Thyroid gland (tissue), 4 donors: ENCODE measurements around the gene FBXO31. TPM values are rescaled to one million over a fixed set of nuclear protein-coding genes. Genes with fewer than 3 reads are reported as not detected.

Experiments
- DNase-seq, 2 donors: peaks; one replicate each; pipeline ENCODE4 v3.0.0-alpha.2; 2019
- H3K27ac ChIP-seq, 3 donors: fragments of 200-600 bp; sonication (generic); 1 replicate in 2 of 3; 2 replicates in 1 of 3; pipeline ENCODE4 v1.5.1; 2016 to 2019; ENCODE audit warnings: mild to moderate bottlenecking in 1 of 3, moderate library complexity in 1 of 3
- H3K27me3 ChIP-seq: fragments of 200-600 bp; sonication (generic); one replicate; pipeline ENCODE4 v1.5.1; 2019
- H3K36me3 ChIP-seq, 2 donors: fragments of 200-600 bp; sonication (generic); one replicate each; pipeline ENCODE4 v1.5.1; 2016 to 2019
- H3K4me1 ChIP-seq, 2 donors: fragments of 200-600 bp; sonication (generic); one replicate each; pipeline ENCODE4 v1.5.1; 2017 to 2019
- H3K4me3 ChIP-seq, 3 donors: fragments of 200-600 bp; sonication (generic); replicated peaks in 1 of 3; 1 replicate in 2 of 3; 2 replicates in 1 of 3; pipeline ENCODE4 v1.5.1; 2016; ENCODE audit warnings: mild to moderate bottlenecking in 1 of 3
- H3K9me3 ChIP-seq: fragments of 200-600 bp; sonication (generic); one replicate; pipeline ENCODE4 v1.5.1; 2017
- POLR2A ChIP-seq, 2 donors: fragments of 450-650 bp; IDR thresholded peaks; one replicate each; pipeline ENCODE4 v1.6.1; 2017; ENCODE audit warnings: antibody characterized with exemption in 2 of 2, mild to moderate bottlenecking in 2 of 2, moderate library complexity in 1 of 2
- WGBS, 2 donors: methylation state at CpG; one replicate each; pipeline ENCODE4 v1.1.5; 2017; 5-methylcytosine and 5-hydroxymethylcytosine counted together
- intact Hi-C: fragments of 100-400 bp; cut with DNase I; formaldehyde crosslinking; loops from one replicate; pipeline ENCODE4 v1.15.1; 2023
- total RNA-seq, 4 donors: library from RNA; depleted of rRNA; stranded (reverse); fragments of >200 nt; gene quantifications; one replicate each; pipeline ENCODE4 v1.2.3, GENCODE V29; 2016
- TF ChIP-seq, protein P1 (sequence below), 6 experiments: fragments of 200-600 bp in 3 of 6; fragments of 450-650 bp in 3 of 6; sonication (generic) in 3 of 6; IDR thresholded peaks; one replicate each; pipeline ENCODE4 v1.5.1; 2016 to 2019; ENCODE audit warnings: antibody characterized with exemption in 6 of 6, mild to moderate bottlenecking in 2 of 6, inconsistent platforms in 1 of 6, moderate library complexity in 1 of 6

Gene FBXO31
- total RNA-seq, 4 donors from 2014 or later, result 23.8 to 62.5 (median 54.9) TPM

DNA sequence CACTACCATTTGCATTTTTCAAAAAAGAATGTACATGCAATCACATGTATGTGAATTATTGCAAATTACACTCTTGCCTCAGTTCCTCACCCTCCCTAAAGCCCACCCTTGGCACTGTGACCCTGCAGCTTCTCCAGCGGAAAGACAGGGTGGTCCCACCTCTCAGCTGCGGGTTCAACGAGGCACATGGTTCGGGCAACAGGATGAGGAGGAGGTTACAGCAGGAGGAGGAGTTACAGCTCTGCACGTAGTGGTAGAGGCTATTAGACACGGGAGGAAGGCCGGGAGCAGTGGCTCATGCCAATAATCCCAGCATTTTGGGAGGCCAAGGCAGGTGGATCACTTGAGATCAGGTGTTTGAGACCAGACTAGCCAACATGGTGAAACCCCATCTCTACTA lies 71.6 kb downstream of the FBXO31 start:
- no peaks in the 10 kb centered on the region for H3K36me3 ChIP-seq
- 81 to 83% methylated on average over 7 of the region's 7 CpGs for WGBS, 2 donors
- no peaks in the 10 kb centered on the region for H3K4me1 ChIP-seq
- DNase-seq, result no peak
- no peak for TF ChIP-seq POLR2A (IDR thresholded peaks at IDR 0.05)
- no peaks in the 10 kb centered on the region for H3K9me3 ChIP-seq
- intact Hi-C loops, result no loop called here
- no peaks in the 10 kb centered on the region for H3K27me3 ChIP-seq
- H3K27ac ChIP-seq, result no peak overlapping the region
- no peak overlapping the region for H3K4me3 ChIP-seq

DNA sequence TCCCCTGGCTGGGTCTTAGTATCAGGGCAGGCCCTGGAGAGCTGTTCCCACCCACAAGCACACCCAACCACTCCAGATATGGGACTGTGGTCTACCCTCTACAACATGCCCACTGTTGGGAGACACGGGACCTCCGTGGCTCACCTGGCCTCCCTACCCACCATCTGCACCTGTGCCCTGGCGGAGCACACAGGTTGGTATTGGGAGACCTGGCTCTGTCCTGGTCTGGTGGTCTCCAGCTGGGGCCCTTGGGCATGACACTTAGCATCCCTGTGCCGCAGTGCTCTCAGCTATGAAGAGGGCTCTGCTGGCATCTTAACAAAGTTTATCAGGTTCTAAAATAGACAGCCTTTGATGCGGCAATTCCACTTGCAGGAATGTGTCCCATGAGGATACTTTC lies 72.2 kb downstream of the FBXO31 start:
- H3K36me3 ChIP-seq, result no peaks in the 10 kb centered on the region
- H3K9me3 ChIP-seq, result no peaks in the 10 kb centered on the region
- TF ChIP-seq POLR2A (IDR thresholded peaks at IDR 0.05), result no peak
- TF ChIP-seq, protein P1, sequence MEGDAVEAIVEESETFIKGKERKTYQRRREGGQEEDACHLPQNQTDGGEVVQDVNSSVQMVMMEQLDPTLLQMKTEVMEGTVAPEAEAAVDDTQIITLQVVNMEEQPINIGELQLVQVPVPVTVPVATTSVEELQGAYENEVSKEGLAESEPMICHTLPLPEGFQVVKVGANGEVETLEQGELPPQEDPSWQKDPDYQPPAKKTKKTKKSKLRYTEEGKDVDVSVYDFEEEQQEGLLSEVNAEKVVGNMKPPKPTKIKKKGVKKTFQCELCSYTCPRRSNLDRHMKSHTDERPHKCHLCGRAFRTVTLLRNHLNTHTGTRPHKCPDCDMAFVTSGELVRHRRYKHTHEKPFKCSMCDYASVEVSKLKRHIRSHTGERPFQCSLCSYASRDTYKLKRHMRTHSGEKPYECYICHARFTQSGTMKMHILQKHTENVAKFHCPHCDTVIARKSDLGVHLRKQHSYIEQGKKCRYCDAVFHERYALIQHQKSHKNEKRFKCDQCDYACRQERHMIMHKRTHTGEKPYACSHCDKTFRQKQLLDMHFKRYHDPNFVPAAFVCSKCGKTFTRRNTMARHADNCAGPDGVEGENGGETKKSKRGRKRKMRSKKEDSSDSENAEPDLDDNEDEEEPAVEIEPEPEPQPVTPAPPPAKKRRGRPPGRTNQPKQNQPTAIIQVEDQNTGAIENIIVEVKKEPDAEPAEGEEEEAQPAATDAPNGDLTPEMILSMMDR (IDR thresholded peaks at IDR 0.05), result no peak
- no peak overlapping the region for H3K27ac ChIP-seq
- intact Hi-C loops, result no loop called here
- DNase-seq, result no peak
- no peaks in the 10 kb centered on the region for H3K4me1 ChIP-seq
- no peaks in the 10 kb centered on the region for H3K27me3 ChIP-seq
- no peak overlapping the region for H3K4me3 ChIP-seq
- 87 to 100% methylated on average over 3 to 5 of the region's 5 CpGs for WGBS, 2 donors

DNA sequence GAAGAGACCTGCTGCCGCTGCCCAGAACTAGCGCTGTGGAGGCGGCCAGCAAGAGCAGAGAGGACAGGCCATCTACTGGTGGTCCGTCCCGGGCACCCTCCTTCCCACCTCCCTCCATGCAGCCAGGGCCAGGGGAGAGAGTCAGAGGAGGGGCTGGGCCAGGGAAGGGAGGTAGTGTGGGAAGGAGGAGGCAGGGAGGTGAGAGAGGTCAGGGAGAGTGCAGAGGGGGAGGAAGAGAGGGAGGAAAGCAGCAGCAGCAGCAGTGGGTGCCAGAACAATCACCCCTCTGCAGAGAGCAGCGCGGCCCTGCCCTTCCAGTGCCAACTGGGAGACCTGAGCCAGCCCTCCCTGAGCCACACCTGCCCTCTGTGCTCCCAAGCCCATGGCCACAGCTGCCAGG lies 73.0 kb downstream of the FBXO31 start:
- no peaks in the 10 kb centered on the region for H3K4me1 ChIP-seq
- WGBS, 2 donors, result 73 to 83% methylated on average over 7 of the region's 7 CpGs
- no peaks in the 10 kb centered on the region for H3K36me3 ChIP-seq
- H3K4me3 ChIP-seq, result no peak overlapping the region
- no peak for DNase-seq
- TF ChIP-seq POLR2A (IDR thresholded peaks at IDR 0.05), result no peak
- TF ChIP-seq, protein P1 (IDR thresholded peaks at IDR 0.05), result no peak
- intact Hi-C loops, result no loop called here
- H3K27ac ChIP-seq, result no peak overlapping the region
- H3K27me3 ChIP-seq, result no peaks in the 10 kb centered on the region
- no peaks in the 10 kb centered on the region for H3K9me3 ChIP-seq

DNA sequence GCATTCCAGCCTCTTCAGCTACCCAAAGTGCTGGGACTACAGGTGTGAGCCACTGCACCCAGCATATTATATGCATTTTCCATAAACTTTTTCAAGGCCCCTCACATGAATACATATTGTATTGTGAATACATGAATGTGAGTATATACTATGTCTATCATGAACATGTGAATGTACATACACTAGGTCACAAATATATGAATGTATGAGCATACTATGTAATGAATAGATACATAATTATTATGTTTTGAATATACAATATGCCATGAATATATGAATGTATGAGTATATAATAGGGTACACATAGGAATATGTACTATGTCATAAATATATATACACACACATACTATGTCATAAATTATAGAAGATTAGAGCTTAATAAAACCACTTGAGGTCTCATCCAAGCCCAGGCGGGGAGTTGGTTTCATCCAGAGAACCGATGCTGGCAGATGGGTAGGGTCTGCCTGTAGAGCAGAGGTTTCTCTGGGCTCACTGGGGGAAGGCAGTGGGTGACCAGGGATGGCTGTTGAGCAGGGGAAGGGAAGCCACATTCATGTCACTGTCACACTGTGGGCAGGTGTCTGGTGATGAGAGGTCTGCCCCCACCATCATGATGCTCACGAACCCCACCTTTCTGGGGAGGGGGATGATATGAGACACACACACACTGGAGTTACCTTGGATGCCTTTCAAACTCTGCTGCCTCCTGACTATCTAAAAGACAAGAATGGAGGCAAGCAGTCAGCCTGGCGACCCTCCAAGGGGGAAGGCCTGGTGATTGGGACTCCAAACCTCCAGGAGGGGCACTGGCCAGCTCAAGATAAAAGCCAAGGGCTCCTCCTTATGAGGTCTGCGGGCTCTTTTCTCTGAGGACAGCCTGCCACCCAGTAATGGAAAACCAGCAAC lies 73.7 kb downstream of the FBXO31 start:
- Histone ChIP-seq H3K9me3 (no peaks in the 10 kb centered on the region), H3K4me1 (no peaks in the 10 kb centered on the region), H3K27ac (no peak overlapping the region), H3K4me3 (no peak overlapping the region), H3K36me3 (no peaks in the 10 kb centered on the region), H3K27me3 (no peaks in the 10 kb centered on the region)
- 69 to 89% methylated on average over 5 of the region's 5 CpGs for WGBS, 2 donors
- TF ChIP-seq, protein P1 (IDR thresholded peaks at IDR 0.05), result no peak
- TF ChIP-seq POLR2A (IDR thresholded peaks at IDR 0.05), result no peak
- intact Hi-C loops, result no loop called here
- no peak for DNase-seq

DNA sequence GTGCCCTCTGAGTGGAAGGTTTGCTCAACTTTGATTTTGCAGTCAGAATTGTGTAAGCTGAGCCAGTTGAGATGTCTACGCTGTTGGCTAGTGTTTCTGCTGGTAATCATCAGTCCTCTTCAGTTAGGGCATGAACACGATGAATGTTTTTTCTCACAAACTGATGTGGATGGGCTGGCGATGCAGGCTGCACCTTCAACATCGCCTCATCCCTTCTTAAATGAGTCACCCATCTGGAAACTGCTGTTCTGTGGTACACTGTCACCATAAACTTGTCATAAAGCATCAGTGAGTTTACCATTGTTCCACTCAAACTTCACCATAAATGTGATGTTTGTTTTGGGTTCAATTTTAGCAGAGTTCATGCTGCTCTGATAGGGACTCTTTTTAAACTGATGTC lies 74.8 kb downstream of the FBXO31 start:
- Histone ChIP-seq H3K36me3 (no peaks in the 10 kb centered on the region), H3K4me3 (no peak overlapping the region), H3K9me3 (no peaks in the 10 kb centered on the region), H3K27ac (no peak overlapping the region), H3K27me3 (no peaks in the 10 kb centered on the region), H3K4me1 (no peaks in the 10 kb centered on the region)
- intact Hi-C loops, result no loop called here
- TF ChIP-seq, protein P1 (IDR thresholded peaks at IDR 0.05), result no peak
- TF ChIP-seq POLR2A (IDR thresholded peaks at IDR 0.05), result no peak
- WGBS, 2 donors, result 74 to 97% methylated on average over 4 of the region's 4 CpGs
- no peak for DNase-seq
